SK-N-SH (cell line): Measurements from ENCODE around the gene KCNIP4. TPM values are rescaled to one million over a fixed set of nuclear protein-coding genes. Genes with fewer than 3 reads are reported as not detected.

Experiments used
- CTCF ChIA-PET: fragments of 300-600, 350-600 bp; formaldehyde crosslinking; extraction: SDS; loops from one replicate; lab custom pipeline; 2021; lab: Yijun Ruan, JAX
- POLR2A ChIA-PET: fragments of 350-600 bp; sonication (Branson Sonifier 250); formaldehyde crosslinking; extraction: SDS; loops from one replicate; lab custom pipeline; 2020; ENCODE audit warnings: antibody characterized with exemption, inconsistent platforms; lab: Yijun Ruan, JAX
- DNase-seq: peaks from one replicate; pipeline ENCODE4 v3.0.0; 2012
- H2AFZ ChIP-seq: fragments of 200-600 bp; sonication (generic); 2 replicates; pipeline ENCODE4 v1.8.1; 2016; ENCODE audit warnings: antibody characterized with exemption, mild to moderate bottlenecking, low read depth
- H3F3A ChIP-seq: fragments of 200-600 bp; sonication (generic); replicated peaks from 2 replicates; pipeline ENCODE3; 2016; ENCODE audit warnings: antibody characterized with exemption, mild to moderate bottlenecking; ENCODE audit not compliant: insufficient read depth
- H3K27ac ChIP-seq, 2 experiments: fragments of 200-500 bp in 1 of 2; fragments of 200-600 bp in 1 of 2; sonication (Bioruptor generic) in 1 of 2; sonication (generic), shearing (Covaris generic) in 1 of 2; 2 replicates each; pipeline versions ENCODE4 v1.5.1 to v1.6.1; 2014 to 2016; ENCODE audit warnings: low read depth in 2 of 2, inconsistent platforms in 1 of 2, low read length in 1 of 2, mild to moderate bottlenecking in 1 of 2, mixed read lengths in 1 of 2
- H3K27me3 ChIP-seq: fragments of 200-600 bp; sonication (generic), shearing (Covaris generic); 2 replicates; pipeline ENCODE4 v1.6.1; 2016; ENCODE audit warnings: mixed run types; ENCODE audit not compliant: insufficient read depth
- H3K36me3 ChIP-seq, 2 experiments: fragments of 200-500 bp in 1 of 2; fragments of 200-600 bp in 1 of 2; sonication (Bioruptor generic) in 1 of 2; sonication (generic) in 1 of 2; replicated peaks in 1 of 2; 2 replicates each; pipeline versions ENCODE3 to v1.5.1; 2014 to 2016; ENCODE audit warnings: low read length in 1 of 2, mild to moderate bottlenecking in 1 of 2; ENCODE audit not compliant: insufficient read depth in 2 of 2, control insufficient read depth in 1 of 2
- H3K4me1 ChIP-seq, 2 experiments: fragments of 200-500 bp in 1 of 2; fragments of 200-600 bp in 1 of 2; sonication (Bioruptor generic) in 1 of 2; sonication (generic), shearing (Covaris generic) in 1 of 2; 2 replicates each; pipeline versions ENCODE4 v1.5.1 to v1.6.1; 2014 to 2016; ENCODE audit warnings: low read depth in 1 of 2, low read length in 1 of 2, mixed run types in 1 of 2; ENCODE audit not compliant: insufficient read depth in 2 of 2, control insufficient read depth in 1 of 2
- H3K4me2 ChIP-seq: fragments of 200-600 bp; sonication (generic), shearing (Covaris generic); 2 replicates; pipeline ENCODE4 v1.6.1; 2017; ENCODE audit warnings: mixed run types
- H3K4me3 ChIP-seq, 2 experiments: fragments of 200-500 bp in 1 of 2; fragments of 200-600 bp in 1 of 2; sonication (Bioruptor generic) in 1 of 2; sonication (generic), shearing (Covaris generic) in 1 of 2; 2 replicates each; pipeline versions ENCODE4 v1.5.1 to v1.8.1; 2014 to 2016; ENCODE audit warnings: low read depth in 2 of 2, inconsistent platforms in 1 of 2, low read length in 1 of 2, mild to moderate bottlenecking in 1 of 2, mixed read lengths in 1 of 2, moderate library complexity in 1 of 2
- H3K79me2 ChIP-seq: fragments of 200-600 bp; sonication (generic); 2 replicates; pipeline ENCODE4 v1.8.1; 2017; ENCODE audit warnings: mild to moderate bottlenecking; ENCODE audit not compliant: insufficient read depth
- H3K9ac ChIP-seq: fragments of 200-600 bp; sonication (generic); 2 replicates; pipeline ENCODE4 v1.6.1; 2017; ENCODE audit warnings: mixed run types
- H3K9me2 ChIP-seq: fragments of 200-600 bp; sonication (generic); 2 replicates; pipeline ENCODE4 v1.6.1; 2017; ENCODE audit warnings: mixed run types
- H3K9me3 ChIP-seq: fragments of 200-600 bp; sonication (generic); 2 replicates; pipeline ENCODE4 v1.6.1; 2017; ENCODE audit warnings: mixed run types, mild to moderate bottlenecking, moderate library complexity
- H4K20me1 ChIP-seq: fragments of 200-600 bp; sonication (generic); 2 replicates; pipeline ENCODE4 v1.6.1; 2017; ENCODE audit warnings: mild to moderate bottlenecking, mixed run types; ENCODE audit not compliant: insufficient read depth
- EP300 ChIP-seq, 2 experiments: IDR thresholded peaks; 2 replicates each; pipeline versions ENCODE4 v1.4.0 to v1.6.1; 2012; ENCODE audit warnings: borderline replicate concordance in 1 of 2, low read depth in 1 of 2, low read length in 1 of 2
- EZH2phosphoT487 ChIP-seq: fragments of 200-600 bp; sonication (generic); IDR thresholded peaks from 2 replicates; pipeline ENCODE4 v1.6.1; 2017; ENCODE audit warnings: low read depth, mixed run types, mild to moderate bottlenecking, antibody characterized with exemption, moderate library complexity, borderline replicate concordance
- FOXJ3 ChIP-seq: sonication (generic); formaldehyde crosslinking; IDR thresholded peaks from 2 replicates; pipeline ENCODE4 v1.5.1; 2020; ENCODE audit warnings: mild to moderate bottlenecking, missing genetic modification reagents
- GABPA ChIP-seq: IDR thresholded peaks from 2 replicates; pipeline ENCODE4 v1.4.0; 2012; ENCODE audit warnings: low read depth, mild to moderate bottlenecking
- JUND ChIP-seq: IDR thresholded peaks from 2 replicates; pipeline ENCODE4 v1.4.0; 2012
- MAX ChIP-seq: IDR thresholded peaks from 2 replicates; pipeline ENCODE4 v1.4.0; 2012; ENCODE audit warnings: low read depth
- NFIC ChIP-seq: IDR thresholded peaks from 2 replicates; pipeline ENCODE4 v1.4.0; 2012; ENCODE audit warnings: borderline replicate concordance
- NRF1 ChIP-seq: IDR thresholded peaks from 2 replicates; pipeline ENCODE4 v1.6.1; 2012; ENCODE audit warnings: low read depth, mild to moderate bottlenecking, low read length
- POLR2AphosphoS5 ChIP-seq: IDR thresholded peaks from 2 replicates; pipeline ENCODE4 v1.6.1; 2012; ENCODE audit warnings: low read depth, low read length
- RAD21 ChIP-seq: IDR thresholded peaks from 2 replicates; pipeline ENCODE4 v1.6.1; 2012; ENCODE audit warnings: mild to moderate bottlenecking, low read length
- RCOR1 ChIP-seq: fragments of 150-350 bp; IDR thresholded peaks from 2 replicates; pipeline ENCODE4 v1.6.1; 2017; ENCODE audit warnings: antibody characterized with exemption, low read length
- RFX5 ChIP-seq: IDR thresholded peaks from 2 replicates; pipeline ENCODE4 v1.6.1; 2012; ENCODE audit warnings: mild to moderate bottlenecking, improper control_type of control experiment, low read length
- RXRA ChIP-seq: IDR thresholded peaks from 2 replicates; pipeline ENCODE4 v1.4.0; 2012; ENCODE audit warnings: low read depth, mild to moderate bottlenecking, borderline replicate concordance
- SIN3A ChIP-seq: IDR thresholded peaks from 2 replicates; pipeline ENCODE4 v1.6.1; 2012; ENCODE audit warnings: low read depth, mild to moderate bottlenecking, low read length, moderate library complexity, borderline replicate concordance
- SMC3 ChIP-seq: IDR thresholded peaks from 2 replicates; pipeline ENCODE4 v1.6.1; 2012; ENCODE audit warnings: low read depth, low read length, improper control_type of control experiment
- TCF12 ChIP-seq: IDR thresholded peaks from 2 replicates; pipeline ENCODE4 v1.4.0; 2012
- TEAD4 ChIP-seq: IDR thresholded peaks from 2 replicates; pipeline ENCODE4 v1.4.0; 2012; ENCODE audit warnings: mild to moderate bottlenecking, borderline replicate concordance; ENCODE audit not compliant: insufficient read depth
- WGBS: methylation state at CpG from one replicate; pipeline ENCODE4 v1.1.6; 2017; ENCODE audit warnings: low lambda C conversion rate; 5-methylcytosine and 5-hydroxymethylcytosine counted together
- polyA plus RNA-seq, 3 experiments: library from polyadenylated mRNA; depleted of rRNA; stranded (reverse); fragments of >200 nt; gene quantifications; 2 replicates each; pipeline ENCODE4 v1.2.3, GENCODE V29; 2012
- TF ChIP-seq, protein P1 (sequence below): fragments of 150-350 bp; IDR thresholded peaks from 2 replicates; pipeline ENCODE4 v1.6.1; 2016; ENCODE audit warnings: mild to moderate bottlenecking, low read depth, low read length

Gene KCNIP4
- polyA plus RNA-seq, 1 of the 3 experiments (the other 2 are of a cell fraction): 0.18 TPM

GRCh38 chr4:21946858-21947257, 1.7 kb downstream of the KCNIP4 start (continued):
- TF ChIP-seq RFX5: no peak
- TF ChIP-seq EZH2phosphoT487: no peak

DNA sequence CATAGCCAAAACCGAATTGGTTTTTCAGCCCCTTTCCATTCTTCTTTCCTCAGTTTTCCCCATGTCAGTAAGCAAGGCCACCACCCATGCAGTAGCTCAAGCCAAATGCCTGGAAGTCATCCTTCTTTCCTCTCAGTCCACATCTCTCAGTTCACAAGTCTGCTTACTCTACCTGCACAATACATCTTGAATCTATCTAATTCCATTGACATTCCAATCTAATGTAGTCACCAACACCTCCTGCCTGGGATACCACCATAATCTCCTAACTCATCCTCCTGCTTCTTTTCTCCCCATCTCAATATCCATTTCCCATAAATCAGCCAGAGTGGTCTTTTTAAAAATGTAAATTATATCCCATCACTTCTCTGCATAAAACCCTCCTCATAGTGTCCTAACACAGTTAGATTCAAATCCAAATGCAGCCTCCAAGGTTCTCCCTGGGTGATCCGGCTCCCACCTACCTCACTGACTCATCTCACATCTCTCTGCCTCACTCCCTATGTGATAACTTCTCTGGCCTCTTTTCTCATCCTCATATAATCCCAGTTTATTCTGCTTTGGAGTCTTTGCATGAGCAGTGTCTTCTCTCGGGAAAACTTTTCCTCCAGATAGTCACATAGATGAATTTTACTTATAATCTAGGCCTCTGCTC, 26.9 kb downstream of the KCNIP4 start:
- no peaks in the 10 kb centered on the region for H3K79me2 ChIP-seq
- H3K36me3 ChIP-seq: no peaks in the 10 kb centered on the region
- no peak overlapping the region for H3K4me3 ChIP-seq
- H3K27ac ChIP-seq: no peak overlapping the region
- H3K9ac ChIP-seq: no peak overlapping the region
- no peaks in the 10 kb centered on the region for H3K4me1 ChIP-seq
- H3F3A ChIP-seq: no peaks in the 10 kb centered on the region
- H3K9me3 ChIP-seq: no peaks in the 10 kb centered on the region
- no peaks in the 10 kb centered on the region for H3K9me2 ChIP-seq
- CTCF ChIA-PET: no interaction called here
- TF ChIP-seq TCF12 (no peak), NRF1 (no peak), FOXJ3 (no peak), SIN3A (no peak), JUND (no peak), EP300 (IDR thresholded peaks at IDR 0.05; ENCODE audit: borderline replicate concordance in 1 of 2, low read depth in 1 of 2, low read length in 1 of 2) (no peak), SMC3 (no peak)
- TF ChIP-seq, all 33 proteins: peak for 0
- POLR2A ChIA-PET: no interaction called here
- WGBS: 4% methylated on average over 3 of the region's 3 CpGs
- no peak for DNase-seq
- Histone ChIP-seq H3K27me3 (no peaks in the 10 kb centered on the region; the same call in 1 of the 2 replicates), H2AFZ (no peak overlapping the region), H4K20me1 (no peaks in the 10 kb centered on the region), H3K4me2 (no peak overlapping the region)

DNA sequence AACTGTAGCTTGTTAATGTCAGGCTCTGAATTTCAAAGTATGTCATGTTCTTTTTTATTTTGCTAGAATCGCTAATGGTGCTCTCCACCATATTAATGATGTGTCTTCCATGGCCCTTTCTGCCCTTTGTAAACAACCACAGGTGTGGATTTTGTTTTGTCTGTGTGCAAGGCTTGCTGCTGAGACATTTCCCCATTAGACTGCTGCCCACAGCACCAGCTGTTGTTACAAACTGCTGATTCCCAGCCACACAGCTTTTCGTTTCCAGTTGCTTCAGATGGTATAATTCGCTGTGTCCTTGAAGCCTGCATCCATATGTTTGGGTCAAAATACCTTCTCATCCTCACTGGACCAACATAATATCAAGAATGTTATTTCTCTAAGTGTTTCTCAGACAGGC, 32.8 kb downstream of the KCNIP4 start:
- 14% methylated on average over 3 of the region's 3 CpGs for WGBS
- no peaks in the 10 kb centered on the region for H4K20me1 ChIP-seq
- no peak for TF ChIP-seq RCOR1
- no peak for TF ChIP-seq POLR2AphosphoS5
- TF ChIP-seq MAX: no peak
- TF ChIP-seq NFIC: no peak
- TF ChIP-seq, protein P1, sequence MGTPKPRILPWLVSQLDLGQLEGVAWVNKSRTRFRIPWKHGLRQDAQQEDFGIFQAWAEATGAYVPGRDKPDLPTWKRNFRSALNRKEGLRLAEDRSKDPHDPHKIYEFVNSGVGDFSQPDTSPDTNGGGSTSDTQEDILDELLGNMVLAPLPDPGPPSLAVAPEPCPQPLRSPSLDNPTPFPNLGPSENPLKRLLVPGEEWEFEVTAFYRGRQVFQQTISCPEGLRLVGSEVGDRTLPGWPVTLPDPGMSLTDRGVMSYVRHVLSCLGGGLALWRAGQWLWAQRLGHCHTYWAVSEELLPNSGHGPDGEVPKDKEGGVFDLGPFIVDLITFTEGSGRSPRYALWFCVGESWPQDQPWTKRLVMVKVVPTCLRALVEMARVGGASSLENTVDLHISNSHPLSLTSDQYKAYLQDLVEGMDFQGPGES: no peak
- no peak for TF ChIP-seq RAD21
- TF ChIP-seq RXRA: no peak
- TF ChIP-seq GABPA: no peak
- no peak for TF ChIP-seq NRF1
- TF ChIP-seq TEAD4: no peak
- TF ChIP-seq, all 33 proteins: peak for 0
- H3K4me3 ChIP-seq: no peak overlapping the region
- no peak overlapping the region for H3K9ac ChIP-seq
- no peak for DNase-seq
- no peak overlapping the region for H3K27ac ChIP-seq
- ChIA-PET CTCF (interaction anchor here (1.3 kb wide), 1 partner anchor 25 kb away, joined by 3 read pairs; no protein-coding TSS in a partner anchor), POLR2A (no interaction called here)
- H3K9me3 ChIP-seq: no peaks in the 10 kb centered on the region
- H3K27me3 ChIP-seq: no peaks in the 10 kb centered on the region; the same call in 1 of the 2 replicates
- H2AFZ ChIP-seq: no peak overlapping the region
- H3K36me3 ChIP-seq: no peaks in the 10 kb centered on the region
- no peaks in the 10 kb centered on the region for H3K79me2 ChIP-seq
- H3K4me2 ChIP-seq: no peak overlapping the region
- no peaks in the 10 kb centered on the region for H3K4me1 ChIP-seq
- no peaks in the 10 kb centered on the region for H3F3A ChIP-seq
- no peaks in the 10 kb centered on the region for H3K9me2 ChIP-seq
